K562 (cell line): ENCODE results near the gene SERPING1. TPM values are rescaled to one million over a fixed set of nuclear protein-coding genes. Genes with fewer than 3 reads are reported as not detected.

ENCODE experiments used
- JUND ChIP-seq, 2 experiments: IDR thresholded peaks; 2 replicates in 1 of 2; 3 replicates in 1 of 2; pipeline ENCODE4 v1.6.1; 2011; ENCODE audit warnings: borderline replicate concordance in 2 of 2, low read depth in 2 of 2, low read length in 2 of 2, improper control_type of control experiment in 1 of 2, missing biosample characterization in 1 of 2, missing genetic modification characterization in 1 of 2, missing genetic modification reagents in 1 of 2
- NCOA1 ChIP-seq: fragments of 450-650 bp; IDR thresholded peaks from 2 replicates; pipeline ENCODE4 v1.6.1; 2016; ENCODE audit warnings: low read depth
- NCOA2 ChIP-seq, 2 experiments: fragments of 450-650 bp; IDR thresholded peaks; 2 replicates each; pipeline ENCODE4 v1.6.1; 2018; ENCODE audit warnings: mild to moderate bottlenecking in 2 of 2, moderate library complexity in 1 of 2; ENCODE audit not compliant: partially characterized antibody in 2 of 2
- PHB2 ChIP-seq: fragments of 450-650 bp; IDR thresholded peaks from 2 replicates; pipeline ENCODE4 v1.6.1; 2017; ENCODE audit warnings: low read depth
- SNRNP70 ChIP-seq: fragments of 200-400 bp; formaldehyde crosslinking; optimal IDR thresholded peaks from 2 replicates; pipeline ENCODE3; 2017; ENCODE audit warnings: low read depth, low read length
- TAF1 ChIP-seq: IDR thresholded peaks from 2 replicates; pipeline ENCODE4 v1.6.1; 2011; ENCODE audit warnings: mild to moderate bottlenecking, low read length, moderate library complexity; ENCODE audit not compliant: insufficient read depth, control insufficient read depth, severe bottlenecking; ENCODE audit errors: extremely low read depth
- ZNF232 ChIP-seq: sonication (generic); formaldehyde crosslinking; IDR thresholded peaks from 2 replicates; pipeline ENCODE4 v1.8.0; 2022; ENCODE audit warnings: mild to moderate bottlenecking, missing genetic modification reagents
- ZNF311 ChIP-seq: fragments of 250-450 bp; sonication (Bioruptor Pico); IDR thresholded peaks from 2 replicates; pipeline ENCODE4 v1.4.0; 2020; ENCODE audit warnings: mild to moderate bottlenecking, moderate library complexity
- ZNF444 ChIP-seq: fragments of 250-450 bp; sonication (Bioruptor Pico); IDR thresholded peaks from 2 replicates; pipeline ENCODE4 v1.4.0; 2020; ENCODE audit warnings: mild to moderate bottlenecking, moderate library complexity
- polyA plus RNA-seq, 8 experiments: library from polyadenylated mRNA; depleted of rRNA in 4 of 8; stranded (reverse) in 5 of 8; unstranded in 3 of 8; fragments of >200 nt; fragmentation: Nextera tagmentation in 2 of 8; fragmentation: Illumina TruSeq in 1 of 8; extraction: Ambion mirVana in 2 of 8; extraction: Trizol in 1 of 8; gene quantifications; 2 replicates each; pipeline versions ENCODE4 v1.2.1 to v1.2.3, GENCODE V29; 2011 to 2014; ENCODE audit warnings: inconsistent platforms in 1 of 8, missing spikeins in 1 of 8
- total RNA-seq, 7 experiments: library from RNA; depleted of rRNA in 6 of 7; stranded (reverse); fragments of >200 nt in 6 of 7; fragmentation: Illumina TruSeq in 2 of 7; extraction: Trizol in 2 of 7; gene quantifications; 2 replicates each; pipeline versions ENCODE4 v1.2.1 to v1.2.3, GENCODE V29; 2011 to 2021; ENCODE audit warnings: low replicate concordance in 1 of 7
- TF ChIP-seq, protein P1 (sequence below): sonication (generic); formaldehyde crosslinking; IDR thresholded peaks from 2 replicates; pipeline ENCODE4 v1.8.0; 2023; ENCODE audit warnings: missing genetic modification reagents, mild to moderate bottlenecking, borderline replicate concordance
- TF ChIP-seq, protein P2 (sequence below): IDR thresholded peaks from 2 replicates; pipeline ENCODE4 v1.6.1; 2014; ENCODE audit warnings: antibody characterized with exemption
- TF ChIP-seq, protein P3 (sequence below), 2 experiments: fragments of 450-650 bp in 1 of 2; sonication (generic) in 1 of 2; formaldehyde crosslinking in 1 of 2; IDR thresholded peaks in 1 of 2; conservative IDR thresholded peaks in 1 of 2; 2 replicates each; pipeline versions ENCODE4 v1.6.1 to v1.8.1; 2016 to 2023; ENCODE audit warnings: mild to moderate bottlenecking in 2 of 2, moderate library complexity in 2 of 2, inconsistent platforms in 1 of 2, missing genetic modification reagents in 1 of 2
- TF ChIP-seq, protein P4 (sequence below): fragments of 450-650 bp; IDR thresholded peaks from 2 replicates; pipeline ENCODE4 v1.6.1; 2016; ENCODE audit warnings: antibody characterized with exemption
- TF ChIP-seq, protein P5 (sequence below): fragments of 250-450 bp; sonication (Bioruptor Pico); IDR thresholded peaks from 2 replicates; pipeline ENCODE4 v1.8.0; 2022; ENCODE audit warnings: inconsistent platforms, mild to moderate bottlenecking, moderate library complexity, borderline replicate concordance

The SERPING1 gene
- total and polyA plus RNA-seq, 9 of the 15 experiments (the other 6 are each of a cell fraction or from before 2014, with no cell fraction given): 0.10 to 1.00 (median 0.21) TPM; not detected in 2

DNA sequence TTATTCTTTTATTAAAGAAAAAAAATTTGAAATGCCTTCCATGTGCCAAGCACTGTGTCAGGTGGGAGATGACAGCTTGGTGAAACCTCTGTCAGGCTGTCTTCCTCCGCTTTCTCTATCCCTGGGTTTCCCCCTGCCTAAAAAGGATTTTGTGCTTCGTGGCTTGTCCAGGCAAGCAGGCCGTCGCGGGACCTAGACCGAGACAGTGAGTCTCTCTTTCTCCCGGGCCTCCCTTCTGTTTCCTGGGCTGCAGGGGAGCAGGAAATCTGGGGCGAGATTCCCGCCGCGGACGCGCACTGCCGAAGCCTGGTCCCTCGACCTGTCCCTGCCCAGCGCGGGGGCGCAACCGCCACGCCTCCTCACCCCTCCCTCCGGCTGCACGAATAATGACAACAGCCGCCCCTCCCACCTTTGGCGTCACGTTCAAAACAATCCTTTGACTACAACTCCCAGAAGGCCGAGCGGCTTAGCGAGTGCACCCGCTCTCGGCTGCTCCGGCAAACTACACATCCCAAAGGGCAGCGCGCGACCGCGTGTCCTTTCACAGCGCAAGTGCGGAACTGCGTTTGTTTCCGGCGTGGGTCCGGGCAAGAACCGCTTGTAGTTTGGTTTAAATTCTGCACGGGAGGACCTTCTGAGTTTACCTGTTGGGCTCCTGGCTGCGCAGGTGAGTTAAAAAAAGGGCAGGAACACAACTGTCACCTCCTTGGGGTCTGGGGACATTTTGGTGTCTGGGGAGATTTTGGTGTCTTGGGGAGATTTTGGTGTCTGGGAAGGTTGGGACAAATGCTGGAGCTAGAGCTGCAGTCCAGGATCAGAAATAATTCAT lies 59.9 kb downstream of the SERPING1 start, which contains the start of gene CLP1 (continued):
- TF ChIP-seq, protein P1, sequence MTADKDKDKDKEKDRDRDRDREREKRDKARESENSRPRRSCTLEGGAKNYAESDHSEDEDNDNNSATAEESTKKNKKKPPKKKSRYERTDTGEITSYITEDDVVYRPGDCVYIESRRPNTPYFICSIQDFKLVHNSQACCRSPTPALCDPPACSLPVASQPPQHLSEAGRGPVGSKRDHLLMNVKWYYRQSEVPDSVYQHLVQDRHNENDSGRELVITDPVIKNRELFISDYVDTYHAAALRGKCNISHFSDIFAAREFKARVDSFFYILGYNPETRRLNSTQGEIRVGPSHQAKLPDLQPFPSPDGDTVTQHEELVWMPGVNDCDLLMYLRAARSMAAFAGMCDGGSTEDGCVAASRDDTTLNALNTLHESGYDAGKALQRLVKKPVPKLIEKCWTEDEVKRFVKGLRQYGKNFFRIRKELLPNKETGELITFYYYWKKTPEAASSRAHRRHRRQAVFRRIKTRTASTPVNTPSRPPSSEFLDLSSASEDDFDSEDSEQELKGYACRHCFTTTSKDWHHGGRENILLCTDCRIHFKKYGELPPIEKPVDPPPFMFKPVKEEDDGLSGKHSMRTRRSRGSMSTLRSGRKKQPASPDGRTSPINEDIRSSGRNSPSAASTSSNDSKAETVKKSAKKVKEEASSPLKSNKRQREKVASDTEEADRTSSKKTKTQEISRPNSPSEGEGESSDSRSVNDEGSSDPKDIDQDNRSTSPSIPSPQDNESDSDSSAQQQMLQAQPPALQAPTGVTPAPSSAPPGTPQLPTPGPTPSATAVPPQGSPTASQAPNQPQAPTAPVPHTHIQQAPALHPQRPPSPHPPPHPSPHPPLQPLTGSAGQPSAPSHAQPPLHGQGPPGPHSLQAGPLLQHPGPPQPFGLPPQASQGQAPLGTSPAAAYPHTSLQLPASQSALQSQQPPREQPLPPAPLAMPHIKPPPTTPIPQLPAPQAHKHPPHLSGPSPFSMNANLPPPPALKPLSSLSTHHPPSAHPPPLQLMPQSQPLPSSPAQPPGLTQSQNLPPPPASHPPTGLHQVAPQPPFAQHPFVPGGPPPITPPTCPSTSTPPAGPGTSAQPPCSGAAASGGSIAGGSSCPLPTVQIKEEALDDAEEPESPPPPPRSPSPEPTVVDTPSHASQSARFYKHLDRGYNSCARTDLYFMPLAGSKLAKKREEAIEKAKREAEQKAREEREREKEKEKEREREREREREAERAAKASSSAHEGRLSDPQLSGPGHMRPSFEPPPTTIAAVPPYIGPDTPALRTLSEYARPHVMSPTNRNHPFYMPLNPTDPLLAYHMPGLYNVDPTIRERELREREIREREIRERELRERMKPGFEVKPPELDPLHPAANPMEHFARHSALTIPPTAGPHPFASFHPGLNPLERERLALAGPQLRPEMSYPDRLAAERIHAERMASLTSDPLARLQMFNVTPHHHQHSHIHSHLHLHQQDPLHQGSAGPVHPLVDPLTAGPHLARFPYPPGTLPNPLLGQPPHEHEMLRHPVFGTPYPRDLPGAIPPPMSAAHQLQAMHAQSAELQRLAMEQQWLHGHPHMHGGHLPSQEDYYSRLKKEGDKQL (CRISPR knock-in tag): no peak
- TF ChIP-seq PHB2 (no peak), ZNF444 (peak; percentile 44; the same call in 1 of the 2 replicates), JUND (IDR thresholded peaks at IDR 0.05; ENCODE audit: borderline replicate concordance, low read depth, low read length) (peak; percentile 80), JUND (tag; IDR thresholded peaks at IDR 0.05; ENCODE audit: borderline replicate concordance, low read depth, low read length) (peak; percentile 77; the same call in 1 of the 3 replicates), ZNF232 (CRISPR knock-in tag) (no peak), NCOA2 (IDR thresholded peaks at IDR 0.05; ENCODE audit: partially characterized antibody in 2 of 2) (no peak), NCOA1 (no peak), TAF1 (peak; percentile 3), ZNF311 (CRISPR knock-in tag) (0 out of 2 replicates have a peak, but pooled peaks have one; percentile 44), SNRNP70 (no peak)
- TF ChIP-seq, protein P2, sequence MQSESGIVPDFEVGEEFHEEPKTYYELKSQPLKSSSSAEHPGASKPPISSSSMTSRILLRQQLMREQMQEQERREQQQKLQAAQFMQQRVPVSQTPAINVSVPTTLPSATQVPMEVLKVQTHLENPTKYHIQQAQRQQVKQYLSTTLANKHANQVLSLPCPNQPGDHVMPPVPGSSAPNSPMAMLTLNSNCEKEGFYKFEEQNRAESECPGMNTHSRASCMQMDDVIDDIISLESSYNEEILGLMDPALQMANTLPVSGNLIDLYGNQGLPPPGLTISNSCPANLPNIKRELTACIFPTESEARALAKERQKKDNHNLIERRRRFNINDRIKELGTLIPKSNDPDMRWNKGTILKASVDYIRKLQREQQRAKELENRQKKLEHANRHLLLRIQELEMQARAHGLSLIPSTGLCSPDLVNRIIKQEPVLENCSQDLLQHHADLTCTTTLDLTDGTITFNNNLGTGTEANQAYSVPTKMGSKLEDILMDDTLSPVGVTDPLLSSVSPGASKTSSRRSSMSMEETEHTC: 0 out of 2 replicates have a peak, but pooled peaks have one; percentile 39
- TF ChIP-seq, protein P3, sequence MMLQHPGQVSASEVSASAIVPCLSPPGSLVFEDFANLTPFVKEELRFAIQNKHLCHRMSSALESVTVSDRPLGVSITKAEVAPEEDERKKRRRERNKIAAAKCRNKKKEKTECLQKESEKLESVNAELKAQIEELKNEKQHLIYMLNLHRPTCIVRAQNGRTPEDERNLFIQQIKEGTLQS (IDR thresholded peaks at IDR 0.05): peak; percentile 18; the same call in 1 of the 2 replicates
- TF ChIP-seq, protein P3 (CRISPR knock-in tag; conservative IDR thresholded peaks at IDR 0.05): no peak
- TF ChIP-seq, protein P4, sequence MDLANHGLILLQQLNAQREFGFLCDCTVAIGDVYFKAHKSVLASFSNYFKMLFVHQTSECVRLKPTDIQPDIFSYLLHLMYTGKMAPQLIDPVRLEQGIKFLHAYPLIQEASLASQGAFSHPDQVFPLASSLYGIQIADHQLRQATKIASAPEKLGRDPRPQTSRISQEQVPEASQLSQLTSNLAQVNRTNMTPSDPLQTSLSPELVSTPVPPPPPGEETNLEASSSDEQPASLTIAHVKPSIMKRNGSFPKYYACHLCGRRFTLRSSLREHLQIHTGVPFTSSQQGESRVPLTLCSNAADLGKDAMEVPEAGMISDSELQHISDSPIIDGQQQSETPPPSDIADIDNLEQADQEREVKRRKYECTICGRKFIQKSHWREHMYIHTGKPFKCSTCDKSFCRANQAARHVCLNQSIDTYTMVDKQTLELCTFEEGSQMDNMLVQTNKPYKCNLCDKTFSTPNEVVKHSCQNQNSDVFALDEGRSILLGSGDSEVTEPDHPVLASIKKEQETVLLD: peak; percentile 63; the same call in 1 of the 2 replicates
- TF ChIP-seq, protein P5, sequence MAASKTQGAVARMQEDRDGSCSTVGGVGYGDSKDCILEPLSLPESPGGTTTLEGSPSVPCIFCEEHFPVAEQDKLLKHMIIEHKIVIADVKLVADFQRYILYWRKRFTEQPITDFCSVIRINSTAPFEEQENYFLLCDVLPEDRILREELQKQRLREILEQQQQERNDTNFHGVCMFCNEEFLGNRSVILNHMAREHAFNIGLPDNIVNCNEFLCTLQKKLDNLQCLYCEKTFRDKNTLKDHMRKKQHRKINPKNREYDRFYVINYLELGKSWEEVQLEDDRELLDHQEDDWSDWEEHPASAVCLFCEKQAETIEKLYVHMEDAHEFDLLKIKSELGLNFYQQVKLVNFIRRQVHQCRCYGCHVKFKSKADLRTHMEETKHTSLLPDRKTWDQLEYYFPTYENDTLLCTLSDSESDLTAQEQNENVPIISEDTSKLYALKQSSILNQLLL: no peak
